A673 (cell line): ENCODE results near the gene TXNDC5.

ENCODE experiments used
- EZH2 ChIP-seq: fragments of 200-600 bp; sonication (generic); IDR thresholded peaks from 2 replicates; pipeline ENCODE4 v1.6.1; 2017; ENCODE audit warnings: borderline replicate concordance, low read depth, mild to moderate bottlenecking, mixed read lengths, antibody characterized with exemption, low read length; ENCODE audit not compliant: poor library complexity, severe bottlenecking
- TF ChIP-seq, protein P1 (sequence below): fragments of 300-800, 200-600 bp; sonication (generic); conservative IDR thresholded peaks from 2 replicates; pipeline ENCODE4 v1.5.1; 2017; ENCODE audit warnings: low read depth, mild to moderate bottlenecking, antibody characterized with exemption, low read length, moderate library complexity, mixed read lengths

DNA sequence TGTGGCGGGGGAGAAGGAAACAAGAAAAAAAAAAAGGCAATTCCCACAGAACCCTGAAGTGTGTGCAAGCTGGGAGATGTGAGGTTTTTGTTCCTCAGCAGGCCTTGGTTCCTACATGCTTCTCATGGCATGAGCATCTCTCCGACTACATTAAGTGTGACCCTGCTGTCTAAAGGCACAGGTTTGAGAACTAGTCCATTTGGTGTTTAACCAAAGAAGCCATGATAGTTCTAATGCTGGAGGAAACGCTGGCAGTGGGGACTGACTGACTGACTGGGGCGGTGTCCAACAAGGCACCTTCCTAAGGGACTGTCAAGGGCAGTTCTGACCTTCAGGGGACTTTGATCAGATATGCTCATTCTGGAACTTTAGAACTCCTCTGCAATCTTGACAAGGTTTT, 3.8 kb downstream of the TXNDC5 start:
- TF ChIP-seq, protein P1, sequence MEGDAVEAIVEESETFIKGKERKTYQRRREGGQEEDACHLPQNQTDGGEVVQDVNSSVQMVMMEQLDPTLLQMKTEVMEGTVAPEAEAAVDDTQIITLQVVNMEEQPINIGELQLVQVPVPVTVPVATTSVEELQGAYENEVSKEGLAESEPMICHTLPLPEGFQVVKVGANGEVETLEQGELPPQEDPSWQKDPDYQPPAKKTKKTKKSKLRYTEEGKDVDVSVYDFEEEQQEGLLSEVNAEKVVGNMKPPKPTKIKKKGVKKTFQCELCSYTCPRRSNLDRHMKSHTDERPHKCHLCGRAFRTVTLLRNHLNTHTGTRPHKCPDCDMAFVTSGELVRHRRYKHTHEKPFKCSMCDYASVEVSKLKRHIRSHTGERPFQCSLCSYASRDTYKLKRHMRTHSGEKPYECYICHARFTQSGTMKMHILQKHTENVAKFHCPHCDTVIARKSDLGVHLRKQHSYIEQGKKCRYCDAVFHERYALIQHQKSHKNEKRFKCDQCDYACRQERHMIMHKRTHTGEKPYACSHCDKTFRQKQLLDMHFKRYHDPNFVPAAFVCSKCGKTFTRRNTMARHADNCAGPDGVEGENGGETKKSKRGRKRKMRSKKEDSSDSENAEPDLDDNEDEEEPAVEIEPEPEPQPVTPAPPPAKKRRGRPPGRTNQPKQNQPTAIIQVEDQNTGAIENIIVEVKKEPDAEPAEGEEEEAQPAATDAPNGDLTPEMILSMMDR, result no peak
- TF ChIP-seq EZH2, result no peak
